ENCODE data around the gene ADGRG7. TPM values are rescaled to one million over a fixed set of nuclear protein-coding genes. Genes with fewer than 3 reads are reported as not detected.

Gene ADGRG7
- polyA plus RNA-seq, 1 donor (not counting 4 experiments of a cell fraction or from before 2014, with no cell fraction given) = 0.03 TPM

- H3K4me1 ChIP-seq (ENCODE audit: control insufficient read depth, extremely low read depth, insufficient read depth, low read length) = peaks cover 12% of the 10 kb centered on the region
- FAIRE-seq = no peak
These were observed 105.8 kb downstream of the ADGRG7 start for GRCh38 chr3:100715176-100715575.

GRCh38 chr3:100717063-100717462 lies 107.7 kb downstream of the ADGRG7 start:
- peaks cover 91% of the 10 kb centered on the region for H3K79me2 ChIP-seq (ENCODE audit: control insufficient read depth, insufficient read depth, low read length)
- dilution Hi-C loops (cut with MboI; ENCODE audit: extremely low pct_ligation_motif_present, low sequenced_read_pairs) = no loop called here
- H3K4me1 ChIP-seq (ENCODE audit: control insufficient read depth, extremely low read depth, insufficient read depth, low read length) = no peaks in the 10 kb centered on the region
- no peak overlapping the region for H2AFZ ChIP-seq (ENCODE audit: control insufficient read depth, low read length)
- no peak for DNase-seq (ENCODE audit: low read depth, low spot score)
- peaks cover 15% of the 10 kb centered on the region for H4K20me1 ChIP-seq (ENCODE audit: control insufficient read depth, extremely low read depth, insufficient read depth, low read length)
- H3K4me3 ChIP-seq (ENCODE audit: control insufficient read depth in 2 of 3, extremely low read depth in 1 of 3, insufficient read depth in 2 of 3, low read depth in 1 of 3, low read length in 3 of 3) = no peak overlapping the region
- H3K9ac ChIP-seq (ENCODE audit: control insufficient read depth, extremely low read depth, insufficient read depth, low read length) = no peak overlapping the region
- no peak overlapping the region for H3K4me2 ChIP-seq (ENCODE audit: control insufficient read depth, extremely low read depth, insufficient read depth, low read depth, low read length)
- no peak overlapping the region for H3K27ac ChIP-seq (ENCODE audit: control insufficient read depth, insufficient read depth, low read length)
- H3K36me3 ChIP-seq (ENCODE audit: control insufficient read depth in 2 of 2, extremely low read depth in 1 of 2, insufficient read depth in 2 of 2, low read length in 2 of 2) = peaks cover 12 to 37% of the 10 kb centered on the region in 2 experiments
- H3K9me1 ChIP-seq (ENCODE audit: control insufficient read depth, extremely low read depth, insufficient read depth, low read length) = no peaks in the 10 kb centered on the region
- no peak for FAIRE-seq
- H3K27me3 ChIP-seq (ENCODE audit: control insufficient read depth, extremely low read depth, insufficient read depth, low read length) = no peaks in the 10 kb centered on the region
- TF ChIP-seq EZH2 (IDR thresholded peaks at IDR 0.05; ENCODE audit: low read length) = no peak
- TF ChIP-seq, protein P1, sequence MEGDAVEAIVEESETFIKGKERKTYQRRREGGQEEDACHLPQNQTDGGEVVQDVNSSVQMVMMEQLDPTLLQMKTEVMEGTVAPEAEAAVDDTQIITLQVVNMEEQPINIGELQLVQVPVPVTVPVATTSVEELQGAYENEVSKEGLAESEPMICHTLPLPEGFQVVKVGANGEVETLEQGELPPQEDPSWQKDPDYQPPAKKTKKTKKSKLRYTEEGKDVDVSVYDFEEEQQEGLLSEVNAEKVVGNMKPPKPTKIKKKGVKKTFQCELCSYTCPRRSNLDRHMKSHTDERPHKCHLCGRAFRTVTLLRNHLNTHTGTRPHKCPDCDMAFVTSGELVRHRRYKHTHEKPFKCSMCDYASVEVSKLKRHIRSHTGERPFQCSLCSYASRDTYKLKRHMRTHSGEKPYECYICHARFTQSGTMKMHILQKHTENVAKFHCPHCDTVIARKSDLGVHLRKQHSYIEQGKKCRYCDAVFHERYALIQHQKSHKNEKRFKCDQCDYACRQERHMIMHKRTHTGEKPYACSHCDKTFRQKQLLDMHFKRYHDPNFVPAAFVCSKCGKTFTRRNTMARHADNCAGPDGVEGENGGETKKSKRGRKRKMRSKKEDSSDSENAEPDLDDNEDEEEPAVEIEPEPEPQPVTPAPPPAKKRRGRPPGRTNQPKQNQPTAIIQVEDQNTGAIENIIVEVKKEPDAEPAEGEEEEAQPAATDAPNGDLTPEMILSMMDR (optimal IDR thresholded peaks at IDR 0.05 in 1 of 3, IDR thresholded peaks at IDR 0.05 in 1 of 3, conservative IDR thresholded peaks at IDR 0.05 in 1 of 3; ENCODE audit: extremely low read depth in 1 of 3, insufficient read depth in 2 of 3, low read length in 3 of 3) = no peak
- no peaks in the 10 kb centered on the region for H3K9me3 ChIP-seq (ENCODE audit: control insufficient read depth, low read depth, low read length)

More at GRCh38 chr3:100715176-100715575, 105.8 kb downstream of the ADGRG7 start:
- Histone ChIP-seq H3K27me3 (ENCODE audit: control insufficient read depth, extremely low read depth, insufficient read depth, low read length) (no peaks in the 10 kb centered on the region), H3K9me3 (ENCODE audit: control insufficient read depth, low read depth, low read length) (no peaks in the 10 kb centered on the region), H3K36me3 (ENCODE audit: control insufficient read depth in 2 of 2, extremely low read depth in 1 of 2, insufficient read depth in 2 of 2, low read length in 2 of 2) (peaks cover 7 to 27% of the 10 kb centered on the region in 2 experiments), H3K9me1 (ENCODE audit: control insufficient read depth, extremely low read depth, insufficient read depth, low read length) (no peaks in the 10 kb centered on the region), H2AFZ (ENCODE audit: control insufficient read depth, low read length) (no peak overlapping the region), H3K4me3 (ENCODE audit: control insufficient read depth in 2 of 3, extremely low read depth in 1 of 3, insufficient read depth in 2 of 3, low read depth in 1 of 3, low read length in 3 of 3) (no peak overlapping the region), H3K27ac (ENCODE audit: control insufficient read depth, insufficient read depth, low read length) (no peak overlapping the region), H4K20me1 (ENCODE audit: control insufficient read depth, extremely low read depth, insufficient read depth, low read length) (peaks cover 14% of the 10 kb centered on the region), H3K79me2 (ENCODE audit: control insufficient read depth, insufficient read depth, low read length) (peaks cover 95% of the 10 kb centered on the region), H3K4me2 (ENCODE audit: control insufficient read depth, extremely low read depth, insufficient read depth, low read depth, low read length) (no peak overlapping the region), H3K9ac (ENCODE audit: control insufficient read depth, extremely low read depth, insufficient read depth, low read length) (no peak overlapping the region)
- TF ChIP-seq, protein P1 (optimal IDR thresholded peaks at IDR 0.05 in 1 of 3, IDR thresholded peaks at IDR 0.05 in 1 of 3, conservative IDR thresholded peaks at IDR 0.05 in 1 of 3; ENCODE audit: extremely low read depth in 1 of 3, insufficient read depth in 2 of 3, low read length in 3 of 3) = no peak
- no peak for TF ChIP-seq EZH2 (IDR thresholded peaks at IDR 0.05; ENCODE audit: low read length)
- dilution Hi-C loops (cut with MboI; ENCODE audit: extremely low pct_ligation_motif_present, low sequenced_read_pairs) = no loop called here
- no peak for DNase-seq (ENCODE audit: low read depth, low spot score)

All from keratinocyte (primary cell).